Measurements from ENCODE around the gene LMNA. TPM values are rescaled to one million over a fixed set of nuclear protein-coding genes. Genes with fewer than 3 reads are reported as not detected.

The LMNA gene
- total RNA-seq, 1 experiment from 2014 or later: 51.0 TPM

- Histone ChIP-seq H3K79me1 (ENCODE audit: insufficient read depth, low read depth, low read length, poor library complexity, severe bottlenecking) (no peaks in the 10 kb centered on the region), H2BK20ac (ENCODE audit: low read depth, low read length, poor library complexity, severe bottlenecking) (no peak overlapping the region), H2BK12ac (ENCODE audit: insufficient read length, low read depth, low read length) (no peak overlapping the region), H3K23ac (ENCODE audit: insufficient read length, low read depth, low read length) (no peak overlapping the region), H3K27ac (ENCODE audit: insufficient read length, low read depth, low read length) (no peak overlapping the region), H2BK15ac (ENCODE audit: low read depth, low read length) (no peak overlapping the region), H2BK5ac (ENCODE audit: insufficient read length, low read length) (no peak overlapping the region), H3K18ac (ENCODE audit: insufficient read length, low read depth, low read length) (no peak overlapping the region), H4K91ac (ENCODE audit: insufficient read length, low read depth, low read length) (no peak overlapping the region), H3K14ac (ENCODE audit: insufficient read depth, low read length) (no peak overlapping the region), H4K8ac (replicated peaks; ENCODE audit: insufficient read length, low read depth, low read length) (no peak overlapping the region), H2BK120ac (ENCODE audit: low read depth, low read length, poor library complexity, severe bottlenecking) (no peak overlapping the region), H2AK5ac (ENCODE audit: insufficient read length, low read length) (no peak overlapping the region), H3K23me2 (ENCODE audit: insufficient read length, low read depth, low read length, poor library complexity, severe bottlenecking) (peaks cover 13% of the 10 kb centered on the region), H3K27me3 (ENCODE audit: insufficient read depth, low read length) (no peaks in the 10 kb centered on the region), H3K9ac (ENCODE audit: extremely low read depth, insufficient read length, low read length) (no peak overlapping the region), H3T11ph (ENCODE audit: low read length) (no peak overlapping the region), H3K56ac (ENCODE audit: insufficient read length, low read depth, low read length) (no peak overlapping the region), H2AFZ (ENCODE audit: low read length) (no peak overlapping the region), H3K4me2 (ENCODE audit: insufficient read depth, insufficient read length, low read length) (no peak overlapping the region), H3K4me1 (ENCODE audit: insufficient read depth, low read length) (no peaks in the 10 kb centered on the region), H4K20me1 (ENCODE audit: control insufficient read depth, insufficient read depth, insufficient read length) (no peaks in the 10 kb centered on the region), H4K5ac (ENCODE audit: insufficient read length, low read depth, low read length) (no peak overlapping the region), H3K4ac (ENCODE audit: low read depth, low read length) (no peak overlapping the region), H3K9me3 (ENCODE audit: control insufficient read depth, low read depth, low read length) (no peaks in the 10 kb centered on the region), H3K79me2 (ENCODE audit: insufficient read depth, low read length) (no peaks in the 10 kb centered on the region)
- peaks cover 29 to 43% of the 10 kb centered on the region in 2 experiments for H3K4me1 Mint-ChIP-seq
- H3K27ac Mint-ChIP-seq: peak overlapping the region in 2 of 3 experiments; percentile 71 to 86; a peak in 4 of 7 replicates
- H3K4me3 Mint-ChIP-seq: peak overlapping the region; percentile 80 to 93; a peak in 4 of 5 replicates
- no CpG with 5 or more reads among the region's 4 CpGs for WGBS (ENCODE audit: extremely low coverage, insufficient read length, low lambda C conversion rate)
- DNase-seq: no peak
- peaks cover 0 to 2% (median 0%) of the 10 kb centered on the region in 3 experiments; a peak in 2 of 7 replicates for H3K36me3 Mint-ChIP-seq (ENCODE audit: insufficient read depth in 1 of 3, low read depth in 3 of 3)
- H3K9me3 Mint-ChIP-seq: no peaks in the 10 kb centered on the region; a peak in 1 of 5 replicates
- TF ChIP-seq CTCF (conservative IDR thresholded peaks at IDR 0.05): no peak
- peaks cover 11% of the 10 kb centered on the region for H3K27me3 Mint-ChIP-seq (ENCODE audit: low read depth)
These were observed 1.1 kb upstream of the LMNA start for GRCh38 chr1:156113282-156113950.

All from H9 (cell line).